Smooth muscle cell of trachea (primary cell): ENCODE measurements around the gene LTB4R. TPM values are rescaled to one million over a fixed set of nuclear protein-coding genes. Genes with fewer than 3 reads are reported as not detected.

ENCODE experiments used
- total RNA-seq: library from RNA; depleted of rRNA; stranded (reverse); fragments of >200 nt; gene quantifications from 2 replicates; pipeline ENCODE4 v1.2.1, GENCODE V29; 2014

The LTB4R gene, protein sequence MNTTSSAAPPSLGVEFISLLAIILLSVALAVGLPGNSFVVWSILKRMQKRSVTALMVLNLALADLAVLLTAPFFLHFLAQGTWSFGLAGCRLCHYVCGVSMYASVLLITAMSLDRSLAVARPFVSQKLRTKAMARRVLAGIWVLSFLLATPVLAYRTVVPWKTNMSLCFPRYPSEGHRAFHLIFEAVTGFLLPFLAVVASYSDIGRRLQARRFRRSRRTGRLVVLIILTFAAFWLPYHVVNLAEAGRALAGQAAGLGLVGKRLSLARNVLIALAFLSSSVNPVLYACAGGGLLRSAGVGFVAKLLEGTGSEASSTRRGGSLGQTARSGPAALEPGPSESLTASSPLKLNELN
- total RNA-seq, result 0.87 and 4.1 TPM in 2 replicates

DNA sequence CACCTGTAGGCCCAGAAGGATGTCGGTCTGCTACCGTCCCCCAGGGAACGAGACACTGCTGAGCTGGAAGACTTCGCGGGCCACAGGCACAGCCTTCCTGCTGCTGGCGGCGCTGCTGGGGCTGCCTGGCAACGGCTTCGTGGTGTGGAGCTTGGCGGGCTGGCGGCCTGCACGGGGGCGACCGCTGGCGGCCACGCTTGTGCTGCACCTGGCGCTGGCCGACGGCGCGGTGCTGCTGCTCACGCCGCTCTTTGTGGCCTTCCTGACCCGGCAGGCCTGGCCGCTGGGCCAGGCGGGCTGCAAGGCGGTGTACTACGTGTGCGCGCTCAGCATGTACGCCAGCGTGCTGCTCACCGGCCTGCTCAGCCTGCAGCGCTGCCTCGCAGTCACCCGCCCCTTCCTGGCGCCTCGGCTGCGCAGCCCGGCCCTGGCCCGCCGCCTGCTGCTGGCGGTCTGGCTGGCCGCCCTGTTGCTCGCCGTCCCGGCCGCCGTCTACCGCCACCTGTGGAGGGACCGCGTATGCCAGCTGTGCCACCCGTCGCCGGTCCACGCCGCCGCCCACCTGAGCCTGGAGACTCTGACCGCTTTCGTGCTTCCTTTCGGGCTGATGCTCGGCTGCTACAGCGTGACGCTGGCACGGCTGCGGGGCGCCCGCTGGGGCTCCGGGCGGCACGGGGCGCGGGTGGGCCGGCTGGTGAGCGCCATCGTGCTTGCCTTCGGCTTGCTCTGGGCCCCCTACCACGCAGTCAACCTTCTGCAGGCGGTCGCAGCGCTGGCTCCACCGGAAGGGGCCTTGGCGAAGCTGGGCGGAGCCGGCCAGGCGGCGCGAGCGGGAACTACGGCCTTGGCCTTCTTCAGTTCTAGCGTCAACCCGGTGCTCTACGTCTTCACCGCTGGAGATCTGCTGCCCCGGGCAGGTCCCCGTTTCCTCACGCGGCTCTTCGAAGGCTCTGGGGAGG, at the start of gene LTB4R:
LTB4R (plus strand) TSS at position 857 of the 959 bp plus-strand sequence. CDS start 4,150 bp downstream, outside the sequence.

DNA sequence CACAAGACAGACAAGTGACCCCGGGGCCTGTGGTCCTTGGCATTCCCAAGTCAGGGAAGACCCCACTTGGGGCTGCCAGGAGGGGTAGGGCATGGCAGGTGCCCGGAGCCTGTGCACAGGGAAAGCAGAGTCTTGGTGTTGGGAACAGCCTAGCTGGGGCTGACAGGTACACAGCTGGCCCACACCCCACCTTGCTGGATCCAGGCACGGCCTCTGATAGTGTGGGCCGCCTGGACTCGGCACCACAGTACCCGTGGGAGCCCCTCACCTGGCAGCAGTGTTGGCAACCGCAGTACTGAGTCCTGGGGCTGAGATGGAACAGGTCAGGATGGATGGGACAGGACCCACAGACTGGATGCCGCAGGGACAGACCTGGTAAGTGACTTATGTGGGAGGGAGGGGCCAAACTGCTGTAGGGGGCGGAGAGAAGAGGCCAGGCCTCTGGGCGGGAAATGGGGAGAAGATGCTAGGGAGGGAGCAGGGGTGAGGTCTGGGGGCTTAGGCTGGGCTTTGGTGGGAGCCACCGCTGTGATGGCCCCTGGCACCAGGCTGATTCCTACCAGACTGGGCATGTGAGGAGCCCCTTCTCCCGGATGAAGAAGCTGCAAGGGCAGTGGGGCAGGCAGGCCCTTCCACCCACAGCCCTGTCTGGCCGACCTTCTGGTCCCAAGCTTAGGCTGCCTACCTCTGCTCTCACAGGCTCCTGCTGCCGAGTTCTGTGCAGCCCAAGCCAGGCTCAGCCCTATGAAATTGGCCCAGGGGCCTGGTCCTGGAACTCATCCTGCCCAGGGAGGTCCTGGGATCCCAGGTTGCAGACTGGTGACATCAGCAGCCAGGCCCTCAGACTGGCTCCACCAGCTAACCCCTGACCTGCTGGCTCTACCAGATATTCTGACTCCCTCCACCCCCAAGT, 48.2 kb upstream of the LTB4R start, which contains the start of gene TGM1:
TGM1 (minus strand) TSS at position 357 of the 913 bp plus-strand sequence. CDS start 825 bp downstream, outside the sequence.

DNA sequence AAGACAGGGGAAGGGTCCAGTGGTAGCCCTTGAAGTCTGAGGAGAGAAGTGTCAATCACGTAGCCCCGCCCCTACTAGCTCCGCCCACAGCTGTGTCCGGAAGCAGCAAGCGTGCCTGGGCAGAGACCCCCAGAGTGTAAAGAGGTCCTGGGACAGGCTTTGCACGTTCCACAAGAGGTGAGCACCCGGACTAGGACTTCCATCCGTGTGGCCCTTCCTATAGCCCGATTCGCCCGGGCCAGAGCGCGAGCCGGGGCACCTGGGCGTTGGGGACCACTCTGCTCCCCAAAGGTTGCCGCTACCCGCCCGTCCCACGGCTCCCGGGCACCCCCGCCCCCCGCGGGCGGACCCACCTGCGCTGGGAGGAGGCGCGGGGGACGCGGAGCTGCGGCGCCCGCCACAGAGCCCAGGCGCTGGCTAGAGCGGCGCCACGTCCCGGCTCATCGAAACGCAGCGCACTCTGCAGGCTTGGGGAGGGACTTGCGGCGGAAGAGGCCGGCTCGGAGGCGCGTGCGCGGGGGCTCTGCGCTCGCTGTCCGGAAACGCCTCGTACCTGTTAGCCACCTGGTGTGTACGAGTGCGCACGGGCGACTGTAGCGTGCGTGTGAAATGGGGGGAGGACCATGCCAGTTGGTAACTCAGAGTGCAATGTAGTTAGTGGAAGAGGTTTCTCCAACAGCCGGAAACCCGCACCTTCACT, 40.0 kb upstream of the LTB4R start, which contains the start of gene RABGGTA:
RABGGTA (minus strand) TSS at position 464 of the 700 bp plus-strand sequence. CDS start 482 bp downstream, outside the sequence.

DNA sequence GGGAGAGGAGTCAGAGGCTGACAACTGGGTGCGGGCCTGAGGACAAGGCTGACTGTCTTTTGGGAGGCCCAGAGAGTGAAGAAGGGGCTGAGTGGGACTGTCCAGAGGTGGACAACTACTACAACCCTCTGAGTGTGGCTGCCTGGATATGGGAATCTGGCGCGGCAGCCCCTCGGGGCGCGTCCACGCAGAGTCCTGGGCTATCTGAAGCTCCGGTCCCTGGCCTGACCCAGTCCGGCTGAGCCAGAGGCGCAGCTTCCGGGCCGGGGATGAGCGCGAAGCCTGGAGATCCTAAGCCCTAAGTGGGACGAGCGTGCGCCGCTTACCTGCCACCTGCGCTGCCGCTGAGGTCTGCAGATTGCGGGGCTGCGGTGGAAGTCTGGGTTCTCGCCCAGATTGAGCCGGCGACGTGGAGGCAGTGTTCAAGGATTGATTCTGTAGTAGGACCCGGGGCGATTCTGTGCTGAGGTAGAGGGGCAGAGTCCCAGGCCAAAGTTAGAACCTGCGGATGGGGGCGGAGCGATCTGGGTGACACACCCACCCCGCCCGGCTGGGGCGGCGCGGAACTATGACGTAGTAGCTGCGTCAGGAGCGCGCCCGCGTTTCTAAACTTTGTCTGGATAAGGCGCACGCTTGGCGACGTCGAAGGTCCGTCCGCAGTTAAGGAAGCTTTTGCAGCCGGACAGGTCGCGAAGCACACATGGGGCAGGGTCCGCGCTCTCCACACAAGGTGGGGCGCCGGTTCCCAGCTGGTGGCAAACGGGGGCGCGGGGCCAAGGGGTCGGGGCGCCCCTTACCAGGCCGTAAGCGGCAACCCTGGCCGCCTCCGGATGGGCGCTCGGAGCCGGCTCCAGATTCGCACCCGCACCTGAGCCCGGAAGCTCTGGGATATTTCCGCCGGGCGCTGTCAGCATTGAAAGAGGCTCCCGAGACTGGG, 11.8 kb upstream of the LTB4R start, which contains the start of the genes DHRS1 and NOP9:
DHRS1 (minus strand) TSS at position 526 of the 937 bp plus-strand sequence. CDS start 674 bp downstream, outside the sequence.
NOP9 (plus strand) TSS at position 596 of the 937 bp plus-strand sequence; CDS start at position 701, 105 bp downstream.

DNA sequence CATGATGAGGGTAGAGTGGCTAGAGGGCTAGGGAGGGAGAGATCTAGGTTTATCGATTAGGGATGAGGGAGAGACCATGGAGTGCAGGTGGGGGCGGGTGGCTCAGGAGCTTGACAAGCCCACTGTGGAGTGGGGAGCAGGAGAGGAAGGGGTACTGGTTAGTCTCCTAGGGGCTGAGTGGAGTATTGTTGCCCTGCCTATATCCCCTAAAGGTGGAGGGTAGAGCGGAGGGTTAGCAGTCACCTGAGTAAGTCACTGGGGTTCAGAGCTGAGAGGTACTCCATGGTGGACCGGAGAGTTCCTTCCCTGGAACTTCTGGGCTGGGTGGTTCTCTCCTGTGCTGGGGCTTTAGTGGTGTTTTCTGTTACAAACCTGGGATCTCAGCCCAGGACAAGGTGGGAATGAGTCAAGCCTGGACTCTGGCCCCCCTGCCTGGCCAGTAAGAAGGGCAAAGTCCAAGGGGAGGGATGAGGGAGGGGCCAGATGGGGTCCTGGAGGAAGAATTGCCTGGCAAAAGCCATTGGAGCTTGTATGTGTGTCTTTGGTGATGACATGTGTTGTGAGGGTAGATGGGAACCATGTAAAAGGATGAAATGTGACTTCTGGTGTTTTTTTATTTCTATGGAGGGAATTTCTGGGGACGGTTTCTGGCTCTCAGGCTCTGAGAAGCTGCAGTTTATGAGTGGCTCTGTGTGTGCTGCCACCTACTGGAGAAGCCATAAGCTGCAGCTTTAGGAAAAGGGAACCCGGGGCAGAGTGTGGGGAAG, 3.5 kb upstream of the LTB4R start, which contains the start of gene CIDEB:
CIDEB (minus strand) TSS at position 403 of the 767 bp plus-strand sequence; CDS start at position 284, 119 bp downstream.

DNA sequence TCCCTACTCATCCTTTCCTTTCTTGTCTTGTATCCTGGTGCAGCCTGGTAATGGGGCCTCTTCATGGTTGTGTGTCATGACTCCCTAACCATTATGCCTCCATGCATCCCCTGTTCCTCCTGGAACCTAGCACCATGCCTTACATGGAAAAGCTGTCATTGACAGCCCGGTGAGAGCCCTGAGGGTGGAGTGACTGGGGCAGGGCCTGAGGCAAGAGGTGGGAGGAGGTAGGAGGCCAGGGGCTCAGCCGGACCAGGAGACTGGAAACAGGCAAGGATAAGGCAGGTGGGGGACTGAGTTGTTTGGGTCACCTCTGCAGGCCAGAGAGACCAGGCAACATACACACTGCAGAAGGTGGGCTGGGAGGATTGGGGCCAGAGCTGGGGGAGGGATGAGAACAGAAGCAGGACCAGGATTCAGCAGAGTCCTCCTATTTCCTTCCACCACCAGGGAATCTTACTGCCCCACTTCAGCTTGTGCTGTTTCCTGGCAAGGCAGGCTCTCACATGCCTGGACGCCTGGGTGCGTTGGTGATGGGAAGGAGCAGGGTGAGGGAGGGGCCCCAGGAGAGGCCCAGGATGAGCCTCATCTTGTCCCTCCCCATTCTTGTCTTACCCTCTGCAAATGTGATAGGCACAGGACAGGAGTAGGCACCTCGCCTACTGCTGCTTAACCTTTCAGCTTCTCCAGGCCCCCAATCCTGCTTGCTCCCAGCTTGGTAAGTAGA, 1.6 kb upstream of the LTB4R start, which contains the start of gene LTB4R2:
LTB4R2 (plus strand) TSS at position 603 of the 727 bp plus-strand sequence. CDS start 525 bp downstream, outside the sequence.

DNA sequence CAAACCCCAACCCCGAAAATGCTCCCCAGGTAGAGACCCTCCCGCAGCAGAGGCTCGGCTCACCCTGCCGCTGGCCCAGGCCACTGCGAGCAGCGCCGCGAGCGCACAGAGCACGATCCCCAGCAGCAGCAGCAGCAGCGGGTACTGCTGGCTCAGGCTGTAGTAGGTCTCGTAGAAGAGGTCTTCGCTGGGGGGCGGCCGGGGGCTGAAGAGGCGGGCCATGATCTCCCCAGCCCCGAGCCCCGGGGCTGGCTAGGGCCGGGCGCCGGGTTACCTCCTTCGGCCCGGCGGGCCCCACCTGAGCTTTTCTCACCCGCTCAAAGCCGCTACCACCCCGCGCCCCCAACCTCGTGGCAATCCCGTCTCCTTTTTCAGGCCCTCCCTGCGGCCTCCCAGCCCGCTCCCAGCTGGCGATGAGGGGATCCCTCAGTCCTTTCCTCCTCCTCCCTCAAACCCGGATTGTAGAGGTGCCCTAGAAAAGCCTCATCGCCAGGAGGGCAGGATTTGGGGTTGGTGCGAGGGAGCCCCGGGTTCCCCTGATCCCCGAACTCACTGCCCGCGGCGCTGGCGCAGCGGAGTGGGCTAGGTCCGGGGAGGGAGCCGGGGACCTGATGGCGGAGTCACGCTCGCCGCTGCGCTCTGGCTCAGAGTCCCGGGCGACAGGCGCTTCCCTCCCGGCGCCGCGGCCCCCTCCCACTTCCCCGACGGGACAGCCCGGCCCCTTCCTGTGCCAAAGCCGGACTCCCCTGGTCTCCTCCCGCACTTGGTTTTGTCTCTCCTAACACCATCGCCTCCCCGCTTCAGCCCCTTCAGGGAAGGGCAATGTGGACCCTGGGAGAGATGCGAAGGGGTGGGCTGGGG, 23.4 kb downstream of the LTB4R start, which contains the start of gene ADCY4:
ADCY4 (minus strand) TSS at position 641 of the 861 bp plus-strand sequence; CDS start at position 222, 419 bp downstream.

DNA sequence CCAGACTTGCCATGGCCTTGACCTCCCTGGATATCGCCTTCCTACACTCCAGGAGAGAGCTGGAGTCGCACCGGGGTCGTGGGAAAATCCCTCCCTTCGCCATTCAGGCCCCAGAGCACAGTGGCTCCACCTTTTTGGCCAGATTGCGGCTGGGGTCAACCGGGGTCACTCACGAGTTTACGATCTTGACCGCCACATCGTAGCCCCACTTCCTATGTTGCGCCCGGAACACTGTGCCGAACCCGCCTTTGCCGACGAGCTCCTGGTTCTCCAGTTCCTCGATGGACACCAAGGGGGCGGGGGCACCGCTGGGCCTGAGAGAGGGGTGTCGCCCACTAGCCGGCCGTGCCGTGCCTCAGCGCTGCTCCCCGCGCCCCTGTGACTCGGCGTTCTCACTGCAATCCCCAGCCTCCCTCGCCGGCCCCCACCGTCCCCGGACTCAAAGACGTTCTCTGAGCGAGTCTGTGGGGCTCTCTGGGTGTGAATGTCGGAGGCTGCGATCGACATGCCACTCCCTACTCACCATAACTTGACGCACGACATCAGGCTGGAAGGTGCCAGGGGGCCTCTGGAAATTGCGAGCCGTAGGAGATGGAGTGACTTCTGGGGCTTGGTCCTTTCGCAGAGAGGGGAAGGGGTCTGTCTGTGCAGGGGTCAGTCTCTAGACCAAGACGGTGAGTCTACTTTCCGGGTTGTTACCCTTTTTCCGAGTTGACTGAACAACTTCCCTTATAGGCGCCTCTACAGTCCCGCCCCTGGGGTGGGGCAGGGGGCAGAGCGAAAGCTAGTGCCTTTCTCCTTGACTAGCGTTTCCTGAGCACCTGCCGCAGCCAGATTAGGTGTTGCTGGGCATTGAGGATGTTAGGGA, 28.2 kb downstream of the LTB4R start, which contains the start of gene RIPK3:
RIPK3 (minus strand) TSS at position 708 of the 868 bp plus-strand sequence; CDS start at position 543, 165 bp downstream.

Other genes starting within 250 kb of the LTB4R start
- gene CPNE6, start 239.9 kb upstream of the LTB4R start, total RNA-seq, result not detected in 2 replicates
- 25.0 and 35.4 TPM in 2 replicates for gene PCK2, start 217.2 kb upstream of the LTB4R start, total RNA-seq
- 69.5 and 88.2 TPM in 2 replicates for gene DCAF11, start 196.7 kb upstream of the LTB4R start, total RNA-seq
- gene NRL, start 196.6 kb upstream of the LTB4R start, total RNA-seq, result 0.83 and 0.87 TPM in 2 replicates
- gene FITM1, start 180.8 kb upstream of the LTB4R start, total RNA-seq, result 0.33 and 0.44 TPM in 2 replicates
- gene PSME1, start 175.3 kb upstream of the LTB4R start, total RNA-seq, result 132 and 143 TPM in 2 replicates
- gene EMC9, start 169.9 kb upstream of the LTB4R start, total RNA-seq, result 11.1 and 25.2 TPM in 2 replicates
- gene PSME2, start 164.9 kb upstream of the LTB4R start, total RNA-seq, result 87.2 and 117 TPM in 2 replicates
- 35.5 and 57.9 TPM in 2 replicates for gene RNF31, start 164.0 kb upstream of the LTB4R start, total RNA-seq
- 87.8 and 104 TPM in 2 replicates for gene IRF9, start 150.2 kb upstream of the LTB4R start, total RNA-seq
- gene REC8, start 139.4 kb upstream of the LTB4R start, total RNA-seq, result 1.8 and 2.3 TPM in 2 replicates
- gene IPO4, start 122.7 kb upstream of the LTB4R start, total RNA-seq, result 39.4 and 47.6 TPM in 2 replicates
- gene TM9SF1, start 116.1 kb upstream of the LTB4R start, total RNA-seq, result 87.0 and 90.6 TPM in 2 replicates
- not detected in 2 replicates for gene TSSK4, start 105.8 kb upstream of the LTB4R start, total RNA-seq
- 27.6 and 44.5 TPM in 2 replicates for gene CHMP4A, start 98.0 kb upstream of the LTB4R start, total RNA-seq
- gene MDP1, start 95.4 kb upstream of the LTB4R start, total RNA-seq, result 11.1 and 25.5 TPM in 2 replicates
- 143 and 203 TPM in 2 replicates for gene NEDD8, start 79.1 kb upstream of the LTB4R start, total RNA-seq
- 94.2 and 119 TPM in 2 replicates for gene GMPR2, start 78.6 kb upstream of the LTB4R start, total RNA-seq
- gene TINF2, start 68.9 kb upstream of the LTB4R start, total RNA-seq, result 68.9 and 83.2 TPM in 2 replicates
- gene TGM1, start 48.3 kb upstream of the LTB4R start, total RNA-seq, result 0.83 and 1.5 TPM in 2 replicates
- gene RABGGTA, start 39.9 kb upstream of the LTB4R start, total RNA-seq, result 23.3 and 31.6 TPM in 2 replicates
- 19.8 and 22.1 TPM in 2 replicates for gene DHRS1, start 11.7 kb upstream of the LTB4R start, total RNA-seq
- gene NOP9, start 11.7 kb upstream of the LTB4R start, total RNA-seq, result 19.3 and 25.1 TPM in 2 replicates
- 1.5 and 2.6 TPM in 2 replicates for gene CIDEB, start 3.5 kb upstream of the LTB4R start, total RNA-seq
- gene LTB4R2, start 1.4 kb upstream of the LTB4R start, total RNA-seq, result 3.8 and 4.6 TPM in 2 replicates
- gene ADCY4, start 23.6 kb downstream of the LTB4R start, total RNA-seq, result 9.6 and 11.7 TPM in 2 replicates
- 2.9 and 6.8 TPM in 2 replicates for gene RIPK3, start 28.5 kb downstream of the LTB4R start, total RNA-seq
- 108 and 149 TPM in 2 replicates for gene NFATC4, start 56.7 kb downstream of the LTB4R start, total RNA-seq
- 20.4 and 42.7 TPM in 2 replicates for gene NYNRIN, start 87.5 kb downstream of the LTB4R start, total RNA-seq
- gene CBLN3, start 118.2 kb downstream of the LTB4R start, total RNA-seq, result 4.1 and 11.4 TPM in 2 replicates
- gene KHNYN, start 118.5 kb downstream of the LTB4R start, total RNA-seq, result 55.3 and 67.8 TPM in 2 replicates
- 12.4 and 16.4 TPM in 2 replicates for gene SDR39U1, start 131.3 kb downstream of the LTB4R start, total RNA-seq
- gene CMA1, start 196.8 kb downstream of the LTB4R start, total RNA-seq, result not detected in 2 replicates